Measurements from ENCODE around the gene BGN.

GRCh38 chrX:153524234-153524633 is 29.5 kb downstream of the BGN start:
- TF ChIP-seq CTCF (IDR thresholded peaks at IDR 0.05; ENCODE audit: low read depth, low read length), result no peak
- TF ChIP-seq POLR2A (IDR thresholded peaks at IDR 0.05; ENCODE audit: extremely low read depth, insufficient read length), result no peak
